Keratinocyte (primary cell): ENCODE measurements around the gene SPECC1L.
"Not testable (repeated sequence)": the region's sequence is repeated elsewhere in the genome, so short reads cannot be mapped to it uniquely, and the experiment has no call there.

Experiments used
- CTCF ChIP-seq, 3 experiments: IDR thresholded peaks in 1 of 3; conservative IDR thresholded peaks in 1 of 3; optimal IDR thresholded peaks in 1 of 3; 2 replicates in 2 of 3; 3 replicates in 1 of 3; pipeline versions ENCODE3 to v1.5.1; 2011; ENCODE audit warnings: low read length in 3 of 3, mild to moderate bottlenecking in 3 of 3, moderate library complexity in 2 of 3, control low read depth in 1 of 3, inconsistent platforms in 1 of 3; ENCODE audit not compliant: insufficient read depth in 2 of 3; ENCODE audit errors: extremely low read depth in 1 of 3
- EZH2 ChIP-seq: IDR thresholded peaks from one replicate; pipeline ENCODE4 v1.6.1; 2012; ENCODE audit warnings: inconsistent platforms, mild to moderate bottlenecking, low read length, moderate library complexity

DNA sequence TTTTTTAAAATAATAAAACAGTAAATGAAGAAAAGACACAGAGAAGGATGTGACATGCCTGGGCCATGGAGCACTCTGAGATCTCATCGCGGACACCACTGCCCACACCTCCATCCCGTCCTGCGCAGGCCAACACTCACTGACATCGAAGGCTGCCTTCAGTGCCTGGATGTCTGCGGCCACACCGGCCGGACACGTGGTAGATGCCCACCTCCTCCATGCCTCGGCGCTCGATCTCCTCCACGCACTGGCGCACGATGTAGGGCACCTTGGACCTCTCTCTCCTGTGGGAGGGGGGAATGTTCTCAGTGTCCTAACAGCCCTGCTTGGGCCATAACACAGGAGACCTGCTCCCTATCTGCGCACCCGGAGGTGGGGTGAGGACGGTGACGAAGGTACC lies 7.2 kb upstream of the SPECC1L start:
- not testable (repeated sequence) for TF ChIP-seq CTCF (optimal IDR thresholded peaks at IDR 0.05 in 1 of 3, IDR thresholded peaks at IDR 0.05 in 1 of 3, conservative IDR thresholded peaks at IDR 0.05 in 1 of 3; ENCODE audit: extremely low read depth in 1 of 3, insufficient read depth in 2 of 3, low read length in 3 of 3); EZH2
